AG04450 (cell line): Measurements from ENCODE around the gene ACAD11. TPM values are rescaled to one million over a fixed set of nuclear protein-coding genes. Genes with fewer than 3 reads are reported as not detected.

Source experiments
- CTCF ChIA-PET: fragments of 300-600, 350-600 bp; formaldehyde crosslinking; extraction: SDS; loops from one replicate; lab custom pipeline; 2022; ENCODE audit warnings: antibody characterized with exemption, inconsistent platforms; lab: Charles Lee
- POLR2A ChIA-PET: fragments of 350-600 bp; formaldehyde crosslinking; extraction: SDS; loops from one replicate; lab custom pipeline; 2021; ENCODE audit warnings: antibody characterized with exemption, inconsistent platforms; lab: Yijun Ruan, JAX
- DNase-seq: peaks from one replicate; pipeline ENCODE4 v3.0.0-alpha.2; 2011; ENCODE audit warnings: low read depth, low spot score
- H3K27ac ChIP-seq: one replicate; pipeline ENCODE4 v1.5.1; 2012; ENCODE audit warnings: low read depth, low read length, control low read depth
- H3K27me3 ChIP-seq: one replicate; pipeline ENCODE4 v1.6.0; 2012; ENCODE audit warnings: low read length; ENCODE audit not compliant: control insufficient read depth, insufficient read depth
- H3K4me3 ChIP-seq: 2 replicates; pipeline ENCODE4 v1.5.1; 2011; ENCODE audit warnings: mild to moderate bottlenecking, low read depth, low read length, control low read depth
- H3K9me3 ChIP-seq: 2 replicates; pipeline ENCODE4 v1.5.1; 2012; ENCODE audit warnings: low read length; ENCODE audit not compliant: control insufficient read depth, insufficient read depth
- CTCF ChIP-seq: IDR thresholded peaks from 2 replicates; pipeline ENCODE4 v1.5.1; 2011; ENCODE audit warnings: low read depth, low read length, control low read depth, inconsistent platforms
- polyA plus RNA-seq: library from polyadenylated mRNA; depleted of rRNA; stranded (reverse); fragments of >200 nt; gene quantifications from 2 replicates; pipeline ENCODE4 v1.2.3, GENCODE V29; 2011

The ACAD11 gene
- polyA plus RNA-seq, 1 experiment: 23.3 TPM

GRCh38 chr3:132637590-132637989 is 22.0 kb downstream of the ACAD11 start:
- DNase-seq: no peak
- Histone ChIP-seq H3K9me3 (no peaks in the 10 kb centered on the region), H3K27me3 (no peaks in the 10 kb centered on the region), H3K4me3 (no peak overlapping the region), H3K27ac (no peak overlapping the region)
- POLR2A ChIA-PET: no interaction called here
- TF ChIP-seq CTCF: no peak
- CTCF ChIA-PET: interaction anchor here (6.7 kb wide), 1 partner anchor 101 kb away, joined by 381 read pairs; no protein-coding TSS in a partner anchor

- POLR2A ChIA-PET: no interaction called here
- Histone ChIP-seq H3K27ac (no peak overlapping the region), H3K27me3 (no peaks in the 10 kb centered on the region), H3K9me3 (no peaks in the 10 kb centered on the region), H3K4me3 (no peak overlapping the region)
- CTCF ChIA-PET: interaction anchor here (0.5 to 2.2 kb wide), 2 partner anchors 100 to 390 kb away, joined by 5 to 12 read pairs; no protein-coding TSS in a partner anchor
- no peak for DNase-seq
- no peak for TF ChIP-seq CTCF
These were observed 24.6 kb downstream of the ACAD11 start for GRCh38 chr3:132635052-132635451.

GRCh38 chr3:132630612-132631011 is 29.0 kb downstream of the ACAD11 start:
- Histone ChIP-seq H3K4me3 (no peak overlapping the region), H3K27me3 (no peaks in the 10 kb centered on the region), H3K27ac (no peak overlapping the region), H3K9me3 (no peaks in the 10 kb centered on the region)
- ChIA-PET POLR2A (no interaction called here), CTCF (interaction anchor here (1.4 to 2.2 kb wide), 2 partner anchors 12 to 95 kb away, joined by 5 to 7 read pairs; no protein-coding TSS in a partner anchor)
- no peak for DNase-seq
- no peak for TF ChIP-seq CTCF

DNA sequence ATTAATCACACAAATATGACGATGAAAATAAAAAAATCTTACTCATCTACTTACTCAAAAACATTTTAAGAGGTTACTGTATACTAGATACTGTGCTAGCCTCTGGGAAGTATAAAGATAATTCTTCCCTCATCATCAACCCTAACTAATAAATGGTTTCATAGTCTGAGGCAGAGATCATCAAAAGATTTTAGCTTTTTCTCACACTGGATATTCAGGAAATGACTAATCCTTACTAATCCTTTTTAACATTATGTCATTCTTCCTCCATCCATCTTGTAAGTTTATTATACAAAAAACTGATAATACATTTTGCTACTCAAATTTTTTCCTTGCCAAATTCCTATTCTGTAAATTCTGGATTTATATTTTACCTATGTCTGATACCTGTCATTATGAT is 29.7 kb downstream of the ACAD11 start:
- TF ChIP-seq CTCF: no peak
- H3K27ac ChIP-seq: no peak overlapping the region
- H3K4me3 ChIP-seq: no peak overlapping the region
- ChIA-PET POLR2A (no interaction called here), CTCF (no interaction called here)
- H3K27me3 ChIP-seq: no peaks in the 10 kb centered on the region
- no peaks in the 10 kb centered on the region for H3K9me3 ChIP-seq
- peak; percentile 1 for DNase-seq

GRCh38 chr3:132628157-132628556 is 31.5 kb downstream of the ACAD11 start:
- H3K4me3 ChIP-seq: no peak overlapping the region
- no peak for TF ChIP-seq CTCF
- CTCF ChIA-PET: no interaction called here
- no peaks in the 10 kb centered on the region for H3K9me3 ChIP-seq
- POLR2A ChIA-PET: no interaction called here
- H3K27me3 ChIP-seq: no peaks in the 10 kb centered on the region
- DNase-seq: no peak
- no peak overlapping the region for H3K27ac ChIP-seq
